A673 (cell line): Measurements from ENCODE around the gene BRI3BP. TPM values are rescaled to one million over a fixed set of nuclear protein-coding genes. Genes with fewer than 3 reads are reported as not detected.
"Not testable (repeated sequence)": the region's sequence is repeated elsewhere in the genome, so short reads cannot be mapped to it uniquely, and the experiment has no call there.

Experiments
- BruUV-seq: library from RNA; stranded (reverse); fragments of 400-500 nt; replicated peaks from 2 replicates; lab custom pipeline; 2021; lab: Mats Ljungman, UMichigan
- CTCF ChIA-PET: fragments of 300-600 bp; sonication (Branson Sonifier 250); formaldehyde crosslinking; loops from one replicate; lab custom pipeline; 2022; ENCODE audit warnings: antibody characterized with exemption; lab: Charles Lee
- POLR2A ChIA-PET: fragments of 300-600 bp; sonication (Branson Sonifier 250); formaldehyde crosslinking; loops from one replicate; lab custom pipeline; 2022; ENCODE audit warnings: antibody characterized with exemption; ENCODE audit not compliant: low non-redundant PET; lab: Charles Lee
- DNase-seq: peaks from one replicate; pipeline ENCODE4 v3.0.0-alpha.2; 2015; ENCODE audit warnings: low spot score
- H3K27ac ChIP-seq: fragments of 200-600 bp; sonication (generic); 2 replicates; pipeline ENCODE4 v1.5.1; 2016; ENCODE audit warnings: mixed run types, low read depth, mild to moderate bottlenecking, mixed read lengths, antibody characterized with exemption, low read length; ENCODE audit not compliant: poor library complexity, severe bottlenecking
- H3K27me3 ChIP-seq: fragments of 200-600 bp; sonication (generic); replicated peaks from 2 replicates; pipeline ENCODE4 v1.6.1; 2017; ENCODE audit warnings: mixed run types, low read depth, mild to moderate bottlenecking, mixed read lengths, antibody characterized with exemption, low read length; ENCODE audit not compliant: insufficient read depth, poor library complexity
- H3K36me3 ChIP-seq: fragments of 200-600 bp; sonication (generic); 2 replicates; pipeline ENCODE4 v1.6.1; 2016; ENCODE audit warnings: mixed run types, mild to moderate bottlenecking, mixed read lengths, antibody characterized with exemption, low read length; ENCODE audit not compliant: insufficient read depth, poor library complexity, severe bottlenecking
- H3K4me1 ChIP-seq: fragments of 200-600 bp; sonication (generic); 2 replicates; pipeline ENCODE4 v1.6.1; 2017; ENCODE audit warnings: mixed run types, mild to moderate bottlenecking, mixed read lengths, antibody characterized with exemption, low read length; ENCODE audit not compliant: insufficient read depth, poor library complexity, severe bottlenecking
- H3K4me3 ChIP-seq: fragments of 200-600 bp; sonication (generic); 2 replicates; pipeline ENCODE4 v1.5.1; 2016; ENCODE audit warnings: low read depth, mixed run types, mild to moderate bottlenecking, mixed read lengths, low read length; ENCODE audit not compliant: poor library complexity, severe bottlenecking
- H3K9me3 ChIP-seq: fragments of 200-600 bp; sonication (generic); 2 replicates; pipeline ENCODE4 v1.6.1; 2016; ENCODE audit warnings: mixed run types, low read depth, mild to moderate bottlenecking, mixed read lengths, antibody characterized with exemption, low read length; ENCODE audit not compliant: poor library complexity, severe bottlenecking
- EZH2 ChIP-seq: fragments of 200-600 bp; sonication (generic); IDR thresholded peaks from 2 replicates; pipeline ENCODE4 v1.6.1; 2017; ENCODE audit warnings: borderline replicate concordance, low read depth, mild to moderate bottlenecking, mixed read lengths, antibody characterized with exemption, low read length; ENCODE audit not compliant: poor library complexity, severe bottlenecking
- intact Hi-C: fragments of 100-400 bp; cut with micrococcal nuclease; formaldehyde crosslinking; loops from one replicate; pipeline ENCODE4 v1.10.0; 2022; ENCODE audit not compliant: unreplicated experiment
- total RNA-seq: library from RNA; stranded (reverse); gene quantifications from 2 replicates; pipeline ENCODE4 v1.2.3, GENCODE V29; 2021
- TF ChIP-seq, protein P1 (sequence below): fragments of 300-800, 200-600 bp; sonication (generic); conservative IDR thresholded peaks from 2 replicates; pipeline ENCODE4 v1.5.1; 2017; ENCODE audit warnings: low read depth, mild to moderate bottlenecking, antibody characterized with exemption, low read length, moderate library complexity, mixed read lengths

The BRI3BP gene
- total RNA-seq, 1 experiment from 2014 or later = 26.0 TPM

GRCh38 chr12:124976999-124977398, 16.4 kb upstream of the BRI3BP start:
- Histone ChIP-seq H3K4me3 (no peak overlapping the region), H3K4me1 (no peaks in the 10 kb centered on the region), H3K9me3 (no peaks in the 10 kb centered on the region), H3K27ac (no peak overlapping the region), H3K27me3 (no peaks in the 10 kb centered on the region), H3K36me3 (peaks cover 40% of the 10 kb centered on the region)
- intact Hi-C loops = no loop called here
- no peak for TF ChIP-seq EZH2
- TF ChIP-seq, protein P1, sequence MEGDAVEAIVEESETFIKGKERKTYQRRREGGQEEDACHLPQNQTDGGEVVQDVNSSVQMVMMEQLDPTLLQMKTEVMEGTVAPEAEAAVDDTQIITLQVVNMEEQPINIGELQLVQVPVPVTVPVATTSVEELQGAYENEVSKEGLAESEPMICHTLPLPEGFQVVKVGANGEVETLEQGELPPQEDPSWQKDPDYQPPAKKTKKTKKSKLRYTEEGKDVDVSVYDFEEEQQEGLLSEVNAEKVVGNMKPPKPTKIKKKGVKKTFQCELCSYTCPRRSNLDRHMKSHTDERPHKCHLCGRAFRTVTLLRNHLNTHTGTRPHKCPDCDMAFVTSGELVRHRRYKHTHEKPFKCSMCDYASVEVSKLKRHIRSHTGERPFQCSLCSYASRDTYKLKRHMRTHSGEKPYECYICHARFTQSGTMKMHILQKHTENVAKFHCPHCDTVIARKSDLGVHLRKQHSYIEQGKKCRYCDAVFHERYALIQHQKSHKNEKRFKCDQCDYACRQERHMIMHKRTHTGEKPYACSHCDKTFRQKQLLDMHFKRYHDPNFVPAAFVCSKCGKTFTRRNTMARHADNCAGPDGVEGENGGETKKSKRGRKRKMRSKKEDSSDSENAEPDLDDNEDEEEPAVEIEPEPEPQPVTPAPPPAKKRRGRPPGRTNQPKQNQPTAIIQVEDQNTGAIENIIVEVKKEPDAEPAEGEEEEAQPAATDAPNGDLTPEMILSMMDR = no peak
- ChIA-PET CTCF (no interaction called here), POLR2A (no interaction called here)
- BruUV-seq = no TSS peak
- no peak for DNase-seq

DNA sequence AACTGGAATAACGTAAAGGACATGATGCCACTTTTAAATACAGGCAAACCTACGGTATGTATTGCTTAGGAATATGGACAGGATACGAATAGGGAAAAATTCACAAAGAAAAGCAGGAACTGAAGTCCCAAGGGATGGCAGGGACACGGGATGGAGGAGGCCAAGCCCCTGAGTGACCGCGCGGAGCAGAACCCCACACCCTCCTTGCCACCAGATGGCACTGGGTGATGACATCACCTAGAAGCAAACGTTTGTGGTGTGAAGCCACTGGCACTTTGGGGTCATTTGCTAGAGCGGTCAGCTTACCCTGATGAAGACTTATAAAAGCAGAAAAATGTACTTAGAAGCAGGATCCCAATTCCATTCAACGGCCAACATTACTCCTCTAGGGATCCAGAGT, 13.9 kb upstream of the BRI3BP start:
- no peak for DNase-seq
- H3K27ac ChIP-seq = no peak overlapping the region
- H3K27me3 ChIP-seq = no peaks in the 10 kb centered on the region
- TF ChIP-seq, protein P1 = no peak
- no peak for TF ChIP-seq EZH2
- H3K4me1 ChIP-seq = no peaks in the 10 kb centered on the region
- peaks cover 54% of the 10 kb centered on the region for H3K36me3 ChIP-seq
- ChIA-PET POLR2A (no interaction called here), CTCF (no interaction called here)
- intact Hi-C loops = no loop called here
- H3K9me3 ChIP-seq = no peaks in the 10 kb centered on the region
- no TSS peak for BruUV-seq
- no peak overlapping the region for H3K4me3 ChIP-seq

DNA sequence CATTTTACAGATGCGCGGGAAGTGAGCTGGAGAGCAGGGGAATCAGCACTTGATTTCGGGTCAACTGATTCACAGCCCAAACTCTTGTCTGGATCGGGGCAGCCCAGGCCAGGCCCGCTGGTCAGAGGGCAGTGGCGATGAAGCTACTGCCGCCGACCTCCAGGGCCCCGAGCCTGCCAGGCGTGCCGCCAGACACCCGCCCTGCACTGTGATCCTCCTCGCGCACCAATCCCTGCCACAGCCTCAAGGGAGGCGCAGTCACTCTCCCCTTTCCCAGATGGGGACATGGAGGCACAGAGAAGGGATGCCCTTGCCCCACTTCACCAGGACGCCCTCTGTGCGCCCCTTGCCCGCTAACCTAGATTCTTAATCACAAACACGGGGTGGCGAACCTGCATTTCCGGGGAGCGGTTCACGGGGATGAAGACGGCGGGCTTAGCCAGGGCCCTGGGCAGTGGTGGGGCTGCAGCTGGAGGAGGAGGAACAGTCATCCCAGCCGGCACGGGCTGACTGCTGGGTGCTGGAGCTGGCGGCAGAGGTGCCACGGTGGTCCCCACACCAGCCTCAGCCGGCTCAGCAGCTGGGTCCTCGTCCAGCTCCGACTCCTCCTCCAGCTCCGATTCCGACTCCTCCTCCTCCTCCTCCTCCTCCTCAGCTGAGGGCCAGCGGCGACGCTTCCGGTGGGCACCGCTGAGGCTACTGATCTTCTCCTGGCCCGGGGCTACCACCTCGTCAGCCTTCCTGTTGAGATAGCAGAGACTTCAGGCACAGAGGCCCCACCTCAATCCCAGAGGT, 13.2 kb upstream of the BRI3BP start:
- no TSS peak for BruUV-seq

GRCh38 chr12:124986876-124987275, 6.6 kb upstream of the BRI3BP start:
- BruUV-seq, DNase-seq, H3K9me3 ChIP-seq, H3K4me3 ChIP-seq, H3K4me1 ChIP-seq, H3K27me3 ChIP-seq, POLR2A ChIA-PET, H3K27ac ChIP-seq, intact Hi-C loops, CTCF ChIA-PET: not testable (repeated sequence)
- peaks cover 23% of the 10 kb centered on the region for H3K36me3 ChIP-seq

More for the DNA sequence above, 13.2 kb upstream of the BRI3BP start:
- no peak for DNase-seq
- POLR2A ChIA-PET = no interaction called here
- TF ChIP-seq, protein P1 = no peak
- TF ChIP-seq EZH2 = no peak
- no peaks in the 10 kb centered on the region for H3K4me1 ChIP-seq
- intact Hi-C loops = no loop called here
- no peak overlapping the region for H3K27ac ChIP-seq
- CTCF ChIA-PET = no interaction called here
- no peak overlapping the region for H3K4me3 ChIP-seq
- peaks cover 62% of the 10 kb centered on the region for H3K36me3 ChIP-seq
- no peaks in the 10 kb centered on the region for H3K9me3 ChIP-seq
- H3K27me3 ChIP-seq = no peaks in the 10 kb centered on the region
